Neutrophil (primary cell): Measurements from ENCODE around the gene CXCL3.

Experiments
- H3K27ac ChIP-seq: fragments of 200-600 bp; sonication (generic); 2 replicates; pipeline ENCODE4 v1.5.1; 2016; ENCODE audit warnings: mild to moderate bottlenecking, moderate library complexity
- H3K27me3 ChIP-seq: fragments of 200-600 bp; sonication (generic); 2 replicates; pipeline ENCODE4 v1.6.0; 2016; ENCODE audit warnings: mild to moderate bottlenecking
- H3K36me3 ChIP-seq: fragments of 200-600 bp; sonication (generic); 2 replicates; pipeline ENCODE4 v1.5.1; 2017
- H3K4me1 ChIP-seq, 2 experiments: fragments of 200-600 bp in 1 of 2; sonication (generic) in 1 of 2; 1 replicate in 1 of 2; 2 replicates in 1 of 2; pipeline versions ENCODE4 v1.5.1 to v1.6.1; 2013 to 2016; ENCODE audit warnings: low read depth in 1 of 2, low read length in 1 of 2, mild to moderate bottlenecking in 1 of 2, moderate library complexity in 1 of 2; ENCODE audit not compliant: control insufficient read depth in 1 of 2, insufficient read depth in 1 of 2
- H3K4me3 ChIP-seq, 2 experiments: fragments of 200-600 bp in 1 of 2; sonication (generic) in 1 of 2; 1 replicate in 1 of 2; 2 replicates in 1 of 2; pipeline ENCODE4 v1.5.1; 2013 to 2016; ENCODE audit warnings: low read depth in 1 of 2, low read length in 1 of 2, mild to moderate bottlenecking in 1 of 2, moderate library complexity in 1 of 2
- H3K9me3 ChIP-seq: fragments of 200-600 bp; sonication (generic); 2 replicates; pipeline ENCODE4 v1.5.1; 2016
- CTCF ChIP-seq: fragments of 200-600 bp; sonication (generic); IDR thresholded peaks from 2 replicates; pipeline ENCODE4 v1.5.1; 2016; ENCODE audit warnings: antibody characterized with exemption

Gene CXCL3

DNA sequence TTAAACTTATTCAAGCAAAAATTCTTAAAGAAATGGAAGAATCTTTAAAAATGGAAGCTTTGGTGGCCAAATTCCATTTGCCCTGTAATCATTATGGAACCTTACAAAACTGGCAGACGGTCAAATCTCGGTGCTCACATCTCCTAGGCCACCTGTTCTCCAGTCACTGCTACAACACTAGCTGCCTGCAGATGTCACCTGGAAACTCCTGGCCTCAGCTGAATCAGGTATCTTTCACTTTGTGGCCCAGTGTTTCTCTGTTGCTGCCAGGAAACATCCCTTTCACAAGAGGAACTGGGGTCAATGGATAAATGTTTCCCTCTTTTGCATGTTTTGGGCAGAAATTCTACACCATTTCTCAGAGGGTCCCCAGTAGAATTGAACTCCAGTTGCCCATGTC lies 4.2 kb upstream of the CXCL3 start:
- H3K36me3 ChIP-seq = no peaks in the 10 kb centered on the region
- no peak for TF ChIP-seq CTCF
- peaks cover 13 to 20% of the 10 kb centered on the region in 2 experiments for H3K4me1 ChIP-seq
- H3K27ac ChIP-seq = no peak overlapping the region
- H3K4me3 ChIP-seq = no peak overlapping the region
- peaks cover 29% of the 10 kb centered on the region for H3K27me3 ChIP-seq
- H3K9me3 ChIP-seq = no peaks in the 10 kb centered on the region

GRCh38 chr4:74041418-74041817 lies 2.9 kb upstream of the CXCL3 start:
- TF ChIP-seq CTCF = no peak
- Histone ChIP-seq H3K9me3 (no peaks in the 10 kb centered on the region), H3K36me3 (no peaks in the 10 kb centered on the region), H3K27ac (no peak overlapping the region), H3K27me3 (peaks cover 29% of the 10 kb centered on the region), H3K4me1 (peaks cover 16 to 22% of the 10 kb centered on the region in 2 experiments), H3K4me3 (no peak overlapping the region)

- peaks cover 29% of the 10 kb centered on the region for H3K27me3 ChIP-seq
- no peaks in the 10 kb centered on the region for H3K9me3 ChIP-seq
- H3K4me1 ChIP-seq = peaks cover 16 to 22% of the 10 kb centered on the region in 2 experiments
- no peaks in the 10 kb centered on the region for H3K36me3 ChIP-seq
- H3K27ac ChIP-seq = no peak overlapping the region
- TF ChIP-seq CTCF = no peak
- H3K4me3 ChIP-seq = peak overlapping the region; percentile 74 to 79
Measured at GRCh38 chr4:74039315-74039763, 850 bp upstream of the CXCL3 start.

DNA sequence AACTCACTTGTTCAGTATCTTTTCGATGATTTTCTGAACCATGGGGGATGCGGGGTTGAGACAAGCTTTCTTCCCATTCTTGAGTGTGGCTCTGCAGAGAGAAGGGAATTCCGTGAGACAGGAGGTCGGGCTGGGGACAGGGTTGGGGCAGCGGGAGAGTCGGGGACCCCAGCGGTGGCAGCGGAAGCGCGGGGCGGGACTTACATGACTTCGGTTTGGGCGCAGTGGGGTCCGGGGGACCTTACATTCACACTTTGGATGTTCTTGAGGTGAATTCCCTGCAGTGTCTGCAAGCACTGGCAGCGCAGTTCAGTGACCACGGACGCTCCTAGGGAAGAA lies 434 bp downstream of the CXCL3 start:
- H3K4me3 ChIP-seq = peak overlapping the region; percentile 74 to 79
- H3K27me3 ChIP-seq = peaks cover 29% of the 10 kb centered on the region
- peaks cover 21 to 23% of the 10 kb centered on the region in 2 experiments for H3K4me1 ChIP-seq
- no peaks in the 10 kb centered on the region for H3K9me3 ChIP-seq
- no peak for TF ChIP-seq CTCF
- no peaks in the 10 kb centered on the region for H3K36me3 ChIP-seq
- no peak overlapping the region for H3K27ac ChIP-seq

DNA sequence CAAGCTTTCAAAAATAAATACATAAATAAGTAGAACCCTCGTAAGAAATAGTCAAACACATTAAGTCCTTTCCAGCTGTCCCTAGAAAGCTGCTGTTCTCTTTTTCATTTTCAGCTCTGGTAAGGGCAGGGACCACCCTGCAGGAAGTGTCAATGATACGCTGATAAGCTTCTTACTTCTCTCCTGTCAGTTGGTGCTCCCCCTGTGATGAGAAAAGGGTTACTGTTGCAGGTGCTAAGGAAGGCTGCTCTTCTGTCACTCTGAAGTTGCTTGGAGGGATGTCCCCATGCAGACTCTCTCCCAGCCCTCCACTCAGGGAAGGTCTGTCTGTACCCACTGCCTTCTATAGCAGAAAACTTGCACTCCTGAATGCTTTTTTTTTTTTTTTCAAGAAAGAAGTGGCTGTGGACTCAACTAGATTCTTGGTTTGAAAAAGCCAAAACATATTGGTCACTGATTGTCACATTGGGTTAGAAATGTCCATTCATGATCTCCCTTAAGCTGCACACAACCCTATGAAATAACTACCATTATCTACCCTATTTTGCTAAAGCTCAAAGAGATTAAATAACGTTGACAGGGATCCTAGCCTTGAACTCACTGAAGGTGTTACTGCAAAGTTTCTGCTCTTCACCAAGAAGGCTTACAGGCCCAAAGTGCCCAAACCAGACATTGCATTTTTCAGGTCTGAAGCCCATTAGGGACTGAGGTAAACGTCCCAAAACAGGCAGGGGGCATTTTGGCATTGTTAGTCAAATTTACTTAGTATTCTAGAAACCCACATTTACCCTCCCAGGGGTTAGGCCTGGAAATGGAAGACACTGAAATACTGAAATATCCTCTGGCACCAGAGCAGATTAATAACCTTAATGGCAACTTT lies 1.2 kb downstream of the CXCL3 start:
- Histone ChIP-seq H3K36me3 (no peaks in the 10 kb centered on the region), H3K4me1 (peaks cover 19 to 23% of the 10 kb centered on the region in 2 experiments), H3K27ac (no peak overlapping the region), H3K4me3 (peak overlapping the region; percentile 74 to 79), H3K9me3 (no peaks in the 10 kb centered on the region), H3K27me3 (peaks cover 29% of the 10 kb centered on the region)
- TF ChIP-seq CTCF = no peak
